Measurements from ENCODE around the gene RBP5.
"Not testable (repeated sequence)": the region's sequence is repeated elsewhere in the genome, so short reads cannot be mapped to it uniquely, and the experiment has no call there.

Gene RBP5

DNA sequence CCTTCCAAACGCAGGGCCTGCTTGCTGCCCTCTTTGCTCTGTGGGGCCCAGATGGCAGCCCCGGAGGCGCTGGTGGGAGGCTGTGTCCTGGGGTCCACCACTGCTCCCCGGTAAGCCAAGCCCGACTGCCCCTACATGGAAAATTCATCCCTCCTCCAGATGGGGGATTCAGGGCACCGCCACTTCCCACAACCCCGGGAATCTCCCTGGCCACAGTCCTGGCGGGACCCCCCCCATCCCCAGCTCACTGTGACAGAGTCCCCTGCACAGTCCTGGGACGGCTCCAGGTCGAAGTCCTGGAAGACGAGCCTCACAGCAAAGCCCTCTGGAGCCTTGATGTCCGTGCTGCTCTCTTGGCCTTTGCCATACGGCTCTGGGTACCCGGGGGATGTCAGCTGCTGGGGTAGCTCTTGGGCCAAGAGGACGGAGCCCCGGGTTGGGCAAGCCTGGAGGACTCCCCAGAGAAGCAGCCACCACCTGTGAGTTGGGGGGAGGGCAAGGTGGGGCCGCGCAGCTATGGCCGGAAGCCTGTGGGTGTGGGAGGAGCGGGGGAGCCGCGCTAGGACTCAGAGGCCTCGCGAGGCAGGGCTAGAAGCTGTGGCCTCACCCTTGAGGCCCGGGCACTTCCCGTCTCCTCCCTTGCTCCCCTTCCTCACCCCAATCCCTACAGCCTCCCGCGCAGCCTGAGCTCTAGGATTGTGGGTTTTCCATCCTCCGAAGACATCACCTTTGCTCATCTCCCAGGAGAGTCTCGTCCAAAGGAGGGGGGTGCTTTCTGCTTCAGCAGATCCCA lies 20.5 kb downstream of the RBP5 start:
- 0 out of 2 replicates have a peak, but pooled peaks cover 4% of the 10 kb centered on the region for H3K4me1 ChIP-seq (ENCODE audit: insufficient read depth, low read length)
- H3K9ac ChIP-seq (ENCODE audit: low read depth, low read length), result peak overlapping the region; percentile 91
- H3K4me3 ChIP-seq (ENCODE audit: low read length), result peak overlapping the region; percentile 94
- H3K27ac ChIP-seq (ENCODE audit: low read length), result peak overlapping the region; percentile 94
- H3K36me3 ChIP-seq (ENCODE audit: insufficient read depth, low read depth, low read length), result no peaks in the 10 kb centered on the region; the same call in 1 of the 2 replicates
- H3K27me3 ChIP-seq (ENCODE audit: insufficient read depth, low read length), result no peaks in the 10 kb centered on the region; the same call in 1 of the 2 replicates
- peaks cover 6% of the 10 kb centered on the region; the same call in 1 of the 2 replicates for H3K9me3 ChIP-seq (ENCODE audit: insufficient read depth, low read depth, low read length)

- peaks cover 6% of the 10 kb centered on the region; the same call in 1 of the 2 replicates for H3K9me3 ChIP-seq (ENCODE audit: insufficient read depth, low read depth, low read length)
- H3K4me3 ChIP-seq (ENCODE audit: low read length), result peak overlapping the region; percentile 94
- H3K4me1 ChIP-seq (ENCODE audit: insufficient read depth, low read length), result 0 out of 2 replicates have a peak, but pooled peaks cover 4% of the 10 kb centered on the region
- no peaks in the 10 kb centered on the region; the same call in 1 of the 2 replicates for H3K27me3 ChIP-seq (ENCODE audit: insufficient read depth, low read length)
- H3K27ac ChIP-seq (ENCODE audit: low read length), result no peak overlapping the region
- peak overlapping the region; percentile 91; the same call in 1 of the 2 replicates for H3K9ac ChIP-seq (ENCODE audit: low read depth, low read length)
- H3K36me3 ChIP-seq (ENCODE audit: insufficient read depth, low read depth, low read length), result no peaks in the 10 kb centered on the region; the same call in 1 of the 2 replicates
These were observed 21.1 kb downstream of the RBP5 start for GRCh38 chr12:7107636-7108002.

DNA sequence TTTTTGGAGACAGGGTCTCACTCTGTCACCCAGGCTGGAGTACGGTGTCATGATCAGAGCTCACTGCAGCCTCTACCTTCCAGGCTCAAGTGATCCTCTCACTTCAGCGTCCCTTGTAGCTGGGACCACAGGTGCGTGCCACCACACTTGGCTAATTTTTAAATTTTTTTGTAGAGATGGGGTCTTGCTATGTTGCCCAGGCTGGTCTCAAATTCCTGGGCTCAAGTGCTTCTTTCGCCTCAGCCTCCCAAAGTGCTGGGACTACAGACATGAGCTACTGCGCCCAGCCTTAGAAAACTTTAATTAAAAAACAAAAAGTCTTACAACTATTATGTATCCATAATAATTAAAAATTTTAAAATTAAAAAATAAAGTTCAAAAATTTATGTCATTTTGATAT lies 21.5 kb downstream of the RBP5 start:
- not testable (repeated sequence) for H3K9ac ChIP-seq (ENCODE audit: low read depth, low read length); H3K9me3 ChIP-seq (ENCODE audit: insufficient read depth, low read depth, low read length); H3K36me3 ChIP-seq (ENCODE audit: insufficient read depth, low read depth, low read length); H3K27me3 ChIP-seq (ENCODE audit: insufficient read depth, low read length); H3K4me3 ChIP-seq (ENCODE audit: low read length); H3K4me1 ChIP-seq (ENCODE audit: insufficient read depth, low read length); H3K27ac ChIP-seq (ENCODE audit: low read length)

DNA sequence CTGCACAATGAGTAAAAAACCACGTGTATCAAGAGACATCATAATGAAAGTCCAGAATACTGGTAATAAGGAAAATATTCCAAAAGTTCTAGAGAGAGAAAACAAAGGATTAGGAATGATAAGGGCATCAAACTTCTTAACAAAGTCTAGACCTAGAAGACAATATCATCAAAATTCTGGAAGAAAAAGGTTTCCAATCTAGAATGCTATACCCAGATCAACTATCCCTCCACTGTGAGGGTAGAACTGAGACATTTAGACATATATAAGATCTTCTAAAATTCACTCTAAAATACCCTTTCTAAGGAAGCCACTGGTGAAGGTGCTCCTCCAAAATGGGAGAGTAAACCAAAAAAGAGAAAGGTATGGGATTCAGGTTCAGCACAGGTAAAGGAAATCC lies 22.6 kb downstream of the RBP5 start:
- H3K27ac ChIP-seq (ENCODE audit: low read length), result no peak overlapping the region
- H3K27me3 ChIP-seq (ENCODE audit: insufficient read depth, low read length), result no peaks in the 10 kb centered on the region; the same call in 1 of the 2 replicates
- no peaks in the 10 kb centered on the region; the same call in 1 of the 2 replicates for H3K36me3 ChIP-seq (ENCODE audit: insufficient read depth, low read depth, low read length)
- H3K4me1 ChIP-seq (ENCODE audit: insufficient read depth, low read length), result 0 out of 2 replicates have a peak, but pooled peaks cover 4% of the 10 kb centered on the region
- H3K9me3 ChIP-seq (ENCODE audit: insufficient read depth, low read depth, low read length), result peaks cover 6% of the 10 kb centered on the region; the same call in 1 of the 2 replicates
- H3K9ac ChIP-seq (ENCODE audit: low read depth, low read length), result no peak overlapping the region
- no peak overlapping the region for H3K4me3 ChIP-seq (ENCODE audit: low read length)

DNA sequence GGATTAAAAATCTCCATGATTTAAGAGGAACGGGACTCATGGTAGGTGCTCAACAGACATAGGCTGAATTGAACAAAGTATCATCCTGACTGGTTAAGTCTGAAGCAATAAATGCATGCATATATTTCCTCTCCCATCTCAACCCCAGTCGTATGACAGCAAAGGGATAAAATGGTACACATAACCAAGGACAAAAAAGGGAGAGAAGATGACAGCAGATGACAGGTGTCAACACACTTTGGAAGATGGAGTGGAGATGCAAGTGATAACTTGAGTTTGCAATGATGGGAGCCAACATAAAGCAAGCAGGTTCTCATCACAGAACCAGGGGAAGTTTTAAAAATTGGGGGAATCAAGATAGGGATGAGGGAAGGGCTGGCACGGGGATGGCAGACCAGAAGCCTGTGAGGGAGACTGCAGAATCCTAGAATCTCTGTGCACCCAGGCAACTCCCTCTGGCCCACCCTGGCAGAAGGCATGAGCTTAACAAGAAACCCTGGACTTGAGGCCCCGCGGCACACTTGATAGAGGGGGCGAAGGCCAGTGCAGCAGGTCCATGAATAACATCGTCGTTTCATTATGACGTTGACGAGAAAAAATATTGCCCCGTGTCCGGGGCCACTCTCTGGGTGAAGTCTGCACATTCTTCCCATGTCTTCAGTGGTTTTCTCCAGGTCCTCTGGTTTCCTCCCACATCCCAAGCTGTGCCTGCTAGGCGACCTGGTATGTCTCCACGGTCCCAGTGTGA lies 24.7 kb downstream of the RBP5 start:
- Histone ChIP-seq H3K27ac (ENCODE audit: low read length) (no peak overlapping the region), H3K4me1 (ENCODE audit: insufficient read depth, low read length) (no peaks in the 10 kb centered on the region), H3K9ac (ENCODE audit: low read depth, low read length) (no peak overlapping the region), H3K27me3 (ENCODE audit: insufficient read depth, low read length) (no peaks in the 10 kb centered on the region), H3K9me3 (ENCODE audit: insufficient read depth, low read depth, low read length) (peaks cover 6% of the 10 kb centered on the region; the same call in 1 of the 2 replicates), H3K36me3 (ENCODE audit: insufficient read depth, low read depth, low read length) (peaks cover 7% of the 10 kb centered on the region; the same call in 1 of the 2 replicates), H3K4me3 (ENCODE audit: low read length) (no peak overlapping the region)

- no peak overlapping the region for H3K27ac ChIP-seq (ENCODE audit: low read length)
These were observed 26.1 kb downstream of the RBP5 start for GRCh38 chr12:7102582-7102981.

DNA sequence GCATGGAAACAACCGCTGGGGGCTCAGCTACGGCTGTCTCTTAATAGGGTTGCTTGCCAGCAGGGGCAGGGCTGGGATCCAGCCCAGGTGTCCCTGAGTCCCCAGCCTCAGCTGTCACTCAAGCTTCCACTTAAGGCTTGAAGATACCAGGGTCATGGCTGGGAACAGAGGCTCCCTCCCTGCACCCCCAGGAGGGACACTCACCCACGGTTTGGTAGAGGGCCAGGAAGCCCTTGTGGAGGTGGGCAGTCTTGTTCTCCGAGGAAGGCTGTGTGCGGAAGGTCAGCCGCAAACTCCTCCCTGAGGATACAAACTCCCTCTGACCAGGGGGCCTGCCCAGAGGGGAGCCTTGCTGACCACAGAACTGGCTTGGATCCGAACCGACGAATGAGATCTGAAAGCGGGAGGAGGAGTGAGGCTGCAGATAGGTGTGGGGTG lies 27.0 kb downstream of the RBP5 start:
- Histone ChIP-seq H3K9ac (ENCODE audit: low read depth, low read length) (no peak overlapping the region), H3K9me3 (ENCODE audit: insufficient read depth, low read depth, low read length) (peaks cover 6% of the 10 kb centered on the region; the same call in 1 of the 2 replicates), H3K4me1 (ENCODE audit: insufficient read depth, low read length) (no peaks in the 10 kb centered on the region), H3K4me3 (ENCODE audit: low read length) (no peak overlapping the region), H3K27ac (ENCODE audit: low read length) (no peak overlapping the region), H3K36me3 (ENCODE audit: insufficient read depth, low read depth, low read length) (peaks cover 7% of the 10 kb centered on the region; the same call in 1 of the 2 replicates), H3K27me3 (ENCODE audit: insufficient read depth, low read length) (no peaks in the 10 kb centered on the region)

More at GRCh38 chr12:7102582-7102981, 26.1 kb downstream of the RBP5 start:
- Histone ChIP-seq H3K4me3 (ENCODE audit: low read length) (no peak overlapping the region), H3K9me3 (ENCODE audit: insufficient read depth, low read depth, low read length) (peaks cover 6% of the 10 kb centered on the region; the same call in 1 of the 2 replicates), H3K4me1 (ENCODE audit: insufficient read depth, low read length) (no peaks in the 10 kb centered on the region), H3K27me3 (ENCODE audit: insufficient read depth, low read length) (no peaks in the 10 kb centered on the region), H3K9ac (ENCODE audit: low read depth, low read length) (no peak overlapping the region), H3K36me3 (ENCODE audit: insufficient read depth, low read depth, low read length) (peaks cover 7% of the 10 kb centered on the region; the same call in 1 of the 2 replicates)

DNA sequence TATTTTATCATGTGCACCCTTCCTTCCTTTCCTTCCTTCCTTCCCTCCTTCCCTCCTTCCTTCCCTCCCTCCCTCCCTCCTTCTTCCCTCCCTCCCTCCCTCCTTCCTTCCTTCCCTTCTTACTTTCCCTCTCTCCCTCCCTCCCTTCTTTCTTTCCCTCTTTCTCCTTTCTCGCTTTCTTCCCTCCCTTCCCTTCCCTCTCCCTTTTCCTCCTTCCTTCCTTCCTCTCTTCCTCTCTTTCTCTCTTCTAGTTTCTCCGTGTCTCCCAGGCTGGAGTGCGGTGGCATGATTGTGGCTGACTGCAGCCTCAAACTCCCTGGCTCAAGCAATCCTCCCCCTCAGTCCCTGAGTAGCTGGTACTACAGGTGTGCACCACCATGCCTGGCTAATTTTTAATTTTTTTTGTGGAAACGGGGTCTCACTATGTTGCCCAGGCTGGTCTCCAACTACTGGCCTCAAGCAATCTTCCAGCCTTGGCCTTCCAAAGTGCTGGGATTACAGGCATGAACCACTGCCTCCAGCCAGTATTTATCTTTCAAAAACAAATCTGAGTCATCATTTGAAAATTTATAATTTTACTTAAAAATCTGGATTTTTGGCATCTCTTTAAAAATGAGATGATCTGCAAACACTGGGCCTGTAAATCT lies 27.5 kb downstream of the RBP5 start:
- no peaks in the 10 kb centered on the region for H3K4me1 ChIP-seq (ENCODE audit: insufficient read depth, low read length)
- H3K27me3 ChIP-seq (ENCODE audit: insufficient read depth, low read length), result no peaks in the 10 kb centered on the region
- no peak overlapping the region for H3K27ac ChIP-seq (ENCODE audit: low read length)
- H3K9me3 ChIP-seq (ENCODE audit: insufficient read depth, low read depth, low read length), result peaks cover 3% of the 10 kb centered on the region; the same call in 1 of the 2 replicates
- peaks cover 7% of the 10 kb centered on the region; the same call in 1 of the 2 replicates for H3K36me3 ChIP-seq (ENCODE audit: insufficient read depth, low read depth, low read length)
- no peak overlapping the region for H3K9ac ChIP-seq (ENCODE audit: low read depth, low read length)
- H3K4me3 ChIP-seq (ENCODE audit: low read length), result no peak overlapping the region

- Histone ChIP-seq H3K4me3 (ENCODE audit: low read length) (no peak overlapping the region), H3K27ac (ENCODE audit: low read length) (no peak overlapping the region), H3K27me3 (ENCODE audit: insufficient read depth, low read length) (no peaks in the 10 kb centered on the region), H3K4me1 (ENCODE audit: insufficient read depth, low read length) (peaks cover 4% of the 10 kb centered on the region; the same call in 1 of the 2 replicates), H3K9ac (ENCODE audit: low read depth, low read length) (no peak overlapping the region), H3K9me3 (ENCODE audit: insufficient read depth, low read depth, low read length) (no peaks in the 10 kb centered on the region), H3K36me3 (ENCODE audit: insufficient read depth, low read depth, low read length) (peaks cover 7% of the 10 kb centered on the region; the same call in 1 of the 2 replicates)
These were observed 28.4 kb downstream of the RBP5 start for GRCh38 chr12:7100239-7100638.

DNA sequence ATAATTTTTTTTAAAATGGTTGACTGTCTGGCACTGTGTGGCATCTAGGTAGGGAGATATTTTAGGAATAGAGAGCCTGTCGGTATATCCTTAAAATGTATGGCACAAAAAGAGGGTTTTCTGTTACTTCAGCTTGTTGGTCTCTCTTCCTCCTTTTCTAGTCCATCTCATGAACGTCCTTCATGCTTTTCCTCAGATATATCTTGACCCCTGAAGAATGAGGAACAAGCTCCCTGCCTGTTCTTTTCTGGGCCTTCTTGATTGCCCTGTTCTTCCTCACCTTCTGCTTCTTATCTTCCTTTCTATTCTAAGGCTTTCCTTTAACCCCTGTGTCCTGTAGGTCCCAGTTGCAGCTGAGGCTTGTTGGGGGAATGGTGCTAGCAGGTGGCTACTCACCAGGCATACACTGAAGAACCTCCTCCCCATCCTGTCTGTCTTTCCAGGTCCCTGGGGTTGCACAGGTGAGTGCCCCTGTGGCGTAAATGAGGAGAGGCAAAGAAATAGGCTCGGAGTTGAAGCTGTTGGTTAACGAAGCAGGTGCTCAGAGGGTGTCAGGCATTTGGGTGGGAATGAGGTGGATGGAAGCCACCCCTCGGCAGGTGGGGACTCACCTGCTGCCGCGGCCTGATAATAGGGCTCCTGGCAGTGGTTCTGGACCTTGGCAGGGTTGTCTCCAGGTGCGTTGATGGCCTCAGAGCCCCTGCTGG lies 29.2 kb downstream of the RBP5 start:
- Histone ChIP-seq H3K9me3 (ENCODE audit: insufficient read depth, low read depth, low read length) (no peaks in the 10 kb centered on the region), H3K9ac (ENCODE audit: low read depth, low read length) (no peak overlapping the region), H3K36me3 (ENCODE audit: insufficient read depth, low read depth, low read length) (peaks cover 7% of the 10 kb centered on the region; the same call in 1 of the 2 replicates), H3K4me1 (ENCODE audit: insufficient read depth, low read length) (peaks cover 4% of the 10 kb centered on the region; the same call in 1 of the 2 replicates), H3K27me3 (ENCODE audit: insufficient read depth, low read length) (no peaks in the 10 kb centered on the region), H3K4me3 (ENCODE audit: low read length) (no peak overlapping the region), H3K27ac (ENCODE audit: low read length) (no peak overlapping the region)

Data from iPS-20b (cell line).